Upper lobe of left lung (tissue), 4 donors: ENCODE results near the gene NAA15.

Experiments
- POLR2A ChIP-seq, 4 donors: fragments of 450-650 bp; IDR thresholded peaks; one replicate each; pipeline ENCODE4 v1.5.1; 2016 to 2017; ENCODE audit warnings: antibody characterized with exemption in 4 of 4, mild to moderate bottlenecking in 2 of 4
- POLR2AphosphoS5 ChIP-seq, 2 donors: sonication (generic); formaldehyde crosslinking; IDR thresholded peaks; one replicate each; pipeline ENCODE4 v1.5.1; 2017; ENCODE audit warnings: antibody characterized with exemption in 2 of 2

DNA sequence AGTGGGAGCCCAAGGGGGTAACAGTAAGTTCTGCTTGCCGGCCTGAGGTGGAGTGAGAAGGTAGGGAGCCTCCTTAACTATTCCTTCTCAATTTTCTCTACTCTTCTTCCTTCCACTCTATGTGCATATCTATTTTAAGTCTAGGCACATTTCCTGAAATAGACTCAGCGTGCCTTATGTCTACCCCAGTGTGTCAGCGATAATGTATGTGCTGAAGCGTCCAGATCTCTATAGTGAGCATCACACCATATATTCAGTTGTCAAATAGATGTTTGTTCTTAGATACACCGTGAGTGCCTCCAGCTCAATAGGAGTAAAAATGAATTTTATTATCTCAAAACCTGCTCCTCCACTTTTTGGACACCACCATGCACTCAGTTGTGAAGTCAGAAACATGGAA lies 101.1 kb downstream of the NAA15 start:
- TF ChIP-seq POLR2AphosphoS5 (IDR thresholded peaks at IDR 0.05) (no peak), POLR2A (IDR thresholded peaks at IDR 0.05) (no peak)
